H9 (cell line): ENCODE results near the gene SLC14A1. TPM values are rescaled to one million over a fixed set of nuclear protein-coding genes. Genes with fewer than 3 reads are reported as not detected.

Experiments
- DNase-seq: peaks from one replicate; pipeline ENCODE4 v3.0.0-alpha.2; 2017
- H2AFZ ChIP-seq: one replicate; pipeline ENCODE4 v1.6.1; 2013; ENCODE audit warnings: mild to moderate bottlenecking, low read length, control low read depth, moderate library complexity
- H2AK5ac ChIP-seq: 2 replicates; pipeline ENCODE4 v1.6.1; 2013; ENCODE audit warnings: low read length, control low read depth, mixed read lengths; ENCODE audit not compliant: insufficient read length
- H2BK120ac ChIP-seq: one replicate; pipeline ENCODE4 v1.6.1; 2013; ENCODE audit warnings: low read depth, mild to moderate bottlenecking, low read length, control low read depth, inconsistent platforms; ENCODE audit not compliant: poor library complexity, severe bottlenecking
- H2BK12ac ChIP-seq: 2 replicates; pipeline ENCODE4 v1.6.1; 2013; ENCODE audit warnings: low read length, control low read depth, mixed read lengths, low read depth; ENCODE audit not compliant: insufficient read length
- H2BK15ac ChIP-seq: 2 replicates; pipeline ENCODE4 v1.6.1; 2013; ENCODE audit warnings: low read depth, low read length, control low read depth
- H2BK20ac ChIP-seq: one replicate; pipeline ENCODE4 v1.6.1; 2013; ENCODE audit warnings: low read depth, mild to moderate bottlenecking, low read length, control low read depth, inconsistent platforms; ENCODE audit not compliant: poor library complexity, severe bottlenecking
- H2BK5ac ChIP-seq: 2 replicates; pipeline ENCODE4 v1.6.1; 2013; ENCODE audit warnings: low read length, control low read depth, mixed read lengths; ENCODE audit not compliant: insufficient read length
- H3K14ac ChIP-seq: 2 replicates; pipeline ENCODE4 v1.6.1; 2013; ENCODE audit warnings: low read length, control low read depth; ENCODE audit not compliant: insufficient read depth
- H3K18ac ChIP-seq: 2 replicates; pipeline ENCODE4 v1.6.1; 2013; ENCODE audit warnings: low read depth, mild to moderate bottlenecking, mixed read lengths, low read length, control low read depth; ENCODE audit not compliant: insufficient read length
- H3K23ac ChIP-seq: 2 replicates; pipeline ENCODE4 v1.6.1; 2013; ENCODE audit warnings: low read length, control low read depth, mixed read lengths, low read depth; ENCODE audit not compliant: insufficient read length
- H3K23me2 ChIP-seq: 2 replicates; pipeline ENCODE4 v1.6.1; 2013; ENCODE audit warnings: low read depth, mild to moderate bottlenecking, mixed read lengths, low read length, control low read depth; ENCODE audit not compliant: insufficient read length, poor library complexity, severe bottlenecking
- H3K27ac ChIP-seq: 2 replicates; pipeline ENCODE4 v1.5.1; 2013; ENCODE audit warnings: low read length, control low read depth, mixed read lengths, low read depth; ENCODE audit not compliant: insufficient read length
- H3K27me3 ChIP-seq: 2 replicates; pipeline ENCODE4 v1.6.1; 2013; ENCODE audit warnings: low read length, control low read depth, inconsistent platforms; ENCODE audit not compliant: insufficient read depth
- H3K4ac ChIP-seq: 2 replicates; pipeline ENCODE4 v1.6.1; 2013; ENCODE audit warnings: low read depth, mild to moderate bottlenecking, control low read depth, inconsistent platforms, low read length, moderate library complexity
- H3K4me1 ChIP-seq: 2 replicates; pipeline ENCODE4 v1.6.1; 2013; ENCODE audit warnings: low read length, control low read depth, inconsistent platforms; ENCODE audit not compliant: insufficient read depth
- H3K4me2 ChIP-seq: 2 replicates; pipeline ENCODE4 v1.6.1; 2013; ENCODE audit warnings: low read length, control low read depth, mixed read lengths; ENCODE audit not compliant: insufficient read length, insufficient read depth
- H3K56ac ChIP-seq: 2 replicates; pipeline ENCODE4 v1.6.1; 2013; ENCODE audit warnings: low read depth, mild to moderate bottlenecking, mixed read lengths, low read length, control low read depth; ENCODE audit not compliant: insufficient read length
- H3K79me1 ChIP-seq: 2 replicates; pipeline ENCODE4 v1.6.1; 2013; ENCODE audit warnings: low read depth, mild to moderate bottlenecking, moderate library complexity, low read length, control low read depth, inconsistent platforms; ENCODE audit not compliant: insufficient read depth, poor library complexity, severe bottlenecking
- H3K79me2 ChIP-seq: 2 replicates; pipeline ENCODE4 v1.6.1; 2013; ENCODE audit warnings: low read length, control low read depth, inconsistent platforms; ENCODE audit not compliant: insufficient read depth
- H3K9ac ChIP-seq: 2 replicates; pipeline ENCODE4 v1.6.1; 2013; ENCODE audit warnings: low read length, control low read depth, mixed read lengths; ENCODE audit not compliant: insufficient read length; ENCODE audit errors: extremely low read depth
- H3K9me3 ChIP-seq: one replicate; pipeline ENCODE4 v1.6.1; 2013; ENCODE audit warnings: low read depth, low read length, inconsistent platforms; ENCODE audit not compliant: control insufficient read depth
- H3T11ph ChIP-seq: one replicate; pipeline ENCODE4 v1.6.1; 2013; ENCODE audit warnings: mild to moderate bottlenecking, low read length, control low read depth, inconsistent platforms
- H4K20me1 ChIP-seq: one replicate; pipeline ENCODE4 v1.6.1; 2013; ENCODE audit not compliant: control insufficient read depth, insufficient read length, insufficient read depth
- H4K5ac ChIP-seq: 2 replicates; pipeline ENCODE4 v1.6.1; 2013; ENCODE audit warnings: low read depth, mild to moderate bottlenecking, mixed read lengths, low read length, control low read depth; ENCODE audit not compliant: insufficient read length
- H4K8ac ChIP-seq: replicated peaks from 2 replicates; pipeline ENCODE4 v1.6.1; 2013; ENCODE audit warnings: low read length, control low read depth, mixed read lengths, low read depth; ENCODE audit not compliant: insufficient read length
- H4K91ac ChIP-seq: 2 replicates; pipeline ENCODE4 v1.6.1; 2013; ENCODE audit warnings: low read depth, mild to moderate bottlenecking, moderate library complexity, mixed read lengths, low read length, control low read depth; ENCODE audit not compliant: insufficient read length
- H3K27ac Mint-ChIP-seq, 3 experiments: 2 replicates in 2 of 3; 3 replicates in 1 of 3; pipeline ENCODE4 v1.8.0; 2020 to 2021; ENCODE audit warnings: mixed read lengths in 3 of 3, mild to moderate bottlenecking in 1 of 3, moderate library complexity in 1 of 3
- H3K27me3 Mint-ChIP-seq: 2 replicates; pipeline ENCODE4 v1.8.0; 2021; ENCODE audit warnings: low read depth, mild to moderate bottlenecking, moderate library complexity, mixed read lengths
- H3K36me3 Mint-ChIP-seq, 3 experiments: 2 replicates in 2 of 3; 3 replicates in 1 of 3; pipeline ENCODE4 v1.8.0; 2020 to 2021; ENCODE audit warnings: low read depth in 3 of 3, mixed read lengths in 3 of 3; ENCODE audit not compliant: insufficient read depth in 1 of 3
- H3K4me1 Mint-ChIP-seq, 2 experiments: 2 replicates each; pipeline ENCODE4 v1.8.0; 2020; ENCODE audit warnings: mixed read lengths in 2 of 2
- H3K4me3 Mint-ChIP-seq, 2 experiments: 2 replicates in 1 of 2; 3 replicates in 1 of 2; pipeline ENCODE4 v1.8.0; 2020 to 2021; ENCODE audit warnings: mild to moderate bottlenecking in 2 of 2, mixed read lengths in 2 of 2, moderate library complexity in 1 of 2
- H3K9me3 Mint-ChIP-seq, 2 experiments: 2 replicates in 1 of 2; 3 replicates in 1 of 2; pipeline ENCODE4 v1.8.0; 2020; ENCODE audit warnings: mild to moderate bottlenecking in 2 of 2, mixed read lengths in 2 of 2, moderate library complexity in 1 of 2
- CTCF ChIP-seq: fragments of 200-600 bp; sonication (generic); conservative IDR thresholded peaks from 3 replicates; pipeline ENCODE4 v1.8.0; 2021; ENCODE audit warnings: antibody characterized with exemption, mild to moderate bottlenecking
- WGBS: extraction: QIAGEN DNeasy Blood & Tissue Kit; methylation state at CpG from one replicate; pipeline ENCODE4 v1.1.7; 2013; ENCODE audit warnings: missing lambda C conversion rate, low lambda C conversion rate, mixed read lengths; ENCODE audit not compliant: insufficient read length; ENCODE audit errors: extremely low coverage; 5-methylcytosine and 5-hydroxymethylcytosine counted together
- total RNA-seq: library from RNA; stranded (reverse); gene quantifications from 2 replicates; pipeline ENCODE4 v1.2.1, GENCODE V29; 2021

The SLC14A1 gene
- total RNA-seq, 1 experiment from 2014 or later: not detected

DNA sequence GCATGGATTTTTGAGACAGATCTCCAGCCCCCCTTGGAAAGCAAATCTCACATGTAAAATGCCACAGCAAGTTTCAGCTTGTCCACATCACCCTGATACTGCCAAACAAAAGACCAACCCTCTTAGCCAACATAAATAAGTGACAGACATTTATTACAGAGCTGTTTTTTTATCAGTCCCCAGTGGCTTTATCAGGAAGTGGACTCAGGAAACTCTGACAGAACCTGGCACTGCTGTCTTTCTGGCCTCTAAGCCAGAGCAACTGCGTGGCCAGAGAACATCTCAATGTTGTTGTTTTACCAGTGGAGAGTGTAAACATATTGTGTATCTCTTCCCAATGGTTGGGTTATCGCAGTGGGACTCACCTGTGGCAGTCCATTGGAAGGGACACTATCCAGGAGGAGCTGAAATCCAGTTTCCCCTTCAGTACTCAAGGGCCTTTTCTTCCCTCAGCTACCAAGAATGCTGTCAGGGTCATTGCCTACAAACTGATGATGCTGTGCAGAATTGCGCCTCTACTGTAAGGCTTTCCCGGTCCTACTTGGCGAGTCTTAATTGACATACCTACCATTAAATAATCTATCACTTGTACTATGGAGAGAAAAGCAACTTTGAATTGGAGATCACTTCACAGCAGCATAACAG lies 22.0 kb downstream of the SLC14A1 start:
- Histone ChIP-seq H3K23me2 (no peaks in the 10 kb centered on the region), H3K4me1 (no peaks in the 10 kb centered on the region), H3K4ac (no peak overlapping the region), H3K4me2 (no peak overlapping the region), H3K27me3 (no peaks in the 10 kb centered on the region), H2BK20ac (no peak overlapping the region), H3K56ac (no peak overlapping the region), H3T11ph (no peak overlapping the region), H3K79me1 (no peaks in the 10 kb centered on the region), H3K9ac (no peak overlapping the region), H3K9me3 (no peaks in the 10 kb centered on the region), H2AK5ac (no peak overlapping the region), H4K5ac (no peak overlapping the region), H2AFZ (no peak overlapping the region), H2BK120ac (no peak overlapping the region), H3K23ac (no peak overlapping the region), H4K20me1 (no peaks in the 10 kb centered on the region), H4K8ac (no peak overlapping the region), H3K79me2 (no peaks in the 10 kb centered on the region), H3K27ac (no peak overlapping the region), H2BK12ac (no peak overlapping the region), H2BK5ac (no peak overlapping the region), H4K91ac (no peak overlapping the region), H3K18ac (no peak overlapping the region), H2BK15ac (no peak overlapping the region), H3K14ac (no peak overlapping the region)
- Mint-ChIP-seq H3K4me3 (no peak overlapping the region), H3K4me1 (peaks cover 15 to 16% of the 10 kb centered on the region in 2 experiments), H3K9me3 (no peaks in the 10 kb centered on the region), H3K27ac (no peak overlapping the region), H3K36me3 (peaks cover 0 to 4% (median 0%) of the 10 kb centered on the region in 3 experiments; a peak in 1 of 7 replicates), H3K27me3 (no peaks in the 10 kb centered on the region; the same call in 1 of the 2 replicates)
- no peak for DNase-seq
- WGBS: no CpG with 5 or more reads among the region's 5 CpGs
- no peak for TF ChIP-seq CTCF
